HEK293 (cell line): ENCODE results near the gene STN1.

Experiments used
- CTCF ChIA-PET: fragments of 350-600 bp; formaldehyde crosslinking; extraction: SDS; loops from one replicate; lab custom pipeline; 2021; ENCODE audit warnings: antibody characterized with exemption; lab: Yijun Ruan, JAX
- POLR2A ChIA-PET: fragments of 300-600 bp; formaldehyde crosslinking; extraction: SDS; loops from one replicate; lab custom pipeline; 2020; ENCODE audit warnings: antibody characterized with exemption, inconsistent platforms; lab: Yijun Ruan, JAX
- H3K27ac ChIP-seq: fragments of 200-500 bp; sonication (Bioruptor generic); 2 replicates; pipeline ENCODE4 v1.5.1; 2014; ENCODE audit warnings: low read depth, low read length, control low read depth, inconsistent platforms; ENCODE audit errors: extremely low read depth
- H3K36me3 ChIP-seq, 2 experiments: fragments of 200-500 bp in 1 of 2; sonication (Bioruptor generic) in 1 of 2; 1 replicate in 1 of 2; 2 replicates in 1 of 2; pipeline ENCODE4 v1.5.1; 2014 to 2017; ENCODE audit warnings: inconsistent platforms in 2 of 2, low read length in 2 of 2; ENCODE audit not compliant: control insufficient read depth in 2 of 2, insufficient read depth in 1 of 2
- H3K4me1 ChIP-seq: fragments of 200-500 bp; sonication (Bioruptor generic); 2 replicates; pipeline ENCODE4 v1.5.1; 2014; ENCODE audit warnings: mild to moderate bottlenecking, low read length, inconsistent platforms; ENCODE audit not compliant: control insufficient read depth, insufficient read depth
- H3K4me3 ChIP-seq: 2 replicates; pipeline ENCODE4 v1.5.1; 2011; ENCODE audit warnings: low read depth, mild to moderate bottlenecking, control low read depth, low read length, moderate library complexity
- H3K9me3 ChIP-seq: fragments of 200-500 bp; sonication (Bioruptor generic); 2 replicates; pipeline ENCODE4 v1.5.1; 2014; ENCODE audit warnings: low read depth, low read length, inconsistent platforms; ENCODE audit not compliant: control insufficient read depth, insufficient read depth
- KLF1 ChIP-seq: fragments of 450-650 bp; formaldehyde crosslinking; IDR thresholded peaks from 2 replicates; pipeline ENCODE4 v1.5.1; 2016; ENCODE audit warnings: missing biosample characterization, missing genetic modification characterization
- MYNN ChIP-seq: fragments of 450-650 bp; formaldehyde crosslinking; IDR thresholded peaks from 2 replicates; pipeline ENCODE4 v1.5.1; 2016; ENCODE audit warnings: missing biosample characterization, missing genetic modification characterization, borderline replicate concordance
- OSR2 ChIP-seq: fragments of 450-650 bp; formaldehyde crosslinking; IDR thresholded peaks from 2 replicates; pipeline ENCODE4 v1.5.1; 2016; ENCODE audit warnings: missing biosample characterization, missing genetic modification characterization
- SETDB1 ChIP-seq: IDR thresholded peaks from one replicate; pipeline ENCODE4 v1.6.1; 2017; ENCODE audit warnings: mild to moderate bottlenecking, low read length, moderate library complexity, mixed read lengths; ENCODE audit not compliant: insufficient read length
- WT1 ChIP-seq: fragments of 450-650 bp; formaldehyde crosslinking; IDR thresholded peaks from 2 replicates; pipeline ENCODE4 v1.5.1; 2016; ENCODE audit warnings: missing biosample characterization, missing genetic modification characterization
- ZBTB1 ChIP-seq: fragments of 450-650 bp; formaldehyde crosslinking; IDR thresholded peaks from 2 replicates; pipeline ENCODE4 v1.5.1; 2016; ENCODE audit warnings: missing biosample characterization, missing genetic modification characterization
- ZBTB17 ChIP-seq: fragments of 450-650 bp; formaldehyde crosslinking; IDR thresholded peaks from 2 replicates; pipeline ENCODE4 v1.5.1; 2016; ENCODE audit warnings: missing biosample characterization, missing genetic modification characterization
- ZBTB21 ChIP-seq: fragments of 450-650 bp; formaldehyde crosslinking; IDR thresholded peaks from 2 replicates; pipeline ENCODE4 v1.5.1; 2017; ENCODE audit warnings: missing biosample characterization, missing genetic modification characterization
- ZBTB8A ChIP-seq: fragments of 450-650 bp; formaldehyde crosslinking; IDR thresholded peaks from 2 replicates; pipeline ENCODE4 v1.5.1; 2016; ENCODE audit warnings: missing biosample characterization, missing genetic modification characterization
- ZFP3 ChIP-seq: fragments of 450-650 bp; formaldehyde crosslinking; IDR thresholded peaks from 2 replicates; pipeline ENCODE4 v1.5.1; 2016; ENCODE audit warnings: low read depth, missing biosample characterization, missing genetic modification characterization
- ZNF140 ChIP-seq: fragments of 450-650 bp; formaldehyde crosslinking; IDR thresholded peaks from 2 replicates; pipeline ENCODE4 v1.5.1; 2016; ENCODE audit warnings: missing biosample characterization, missing genetic modification characterization
- ZNF223 ChIP-seq: fragments of 450-650 bp; formaldehyde crosslinking; IDR thresholded peaks from 2 replicates; pipeline ENCODE4 v1.5.1; 2016; ENCODE audit warnings: missing biosample characterization, missing genetic modification characterization
- ZNF521 ChIP-seq: fragments of 450-650 bp; formaldehyde crosslinking; IDR thresholded peaks from 2 replicates; pipeline ENCODE4 v1.5.1; 2017; ENCODE audit warnings: missing biosample characterization, mild to moderate bottlenecking, missing genetic modification characterization
- ZNF596 ChIP-seq: fragments of 450-650 bp; IDR thresholded peaks from 2 replicates; pipeline ENCODE4 v1.5.0; 2018; ENCODE audit warnings: missing biosample characterization, mild to moderate bottlenecking, missing genetic modification characterization, moderate library complexity
- ZNF610 ChIP-seq: fragments of 450-650 bp; formaldehyde crosslinking; IDR thresholded peaks from 2 replicates; pipeline ENCODE4 v1.5.1; 2016; ENCODE audit warnings: missing biosample characterization, missing genetic modification characterization, borderline replicate concordance
- ZNF768 ChIP-seq: fragments of 450-650 bp; formaldehyde crosslinking; IDR thresholded peaks from 2 replicates; pipeline ENCODE4 v1.5.1; 2018; ENCODE audit warnings: missing biosample characterization, mild to moderate bottlenecking, missing genetic modification characterization
- ZNF776 ChIP-seq: fragments of 450-650 bp; formaldehyde crosslinking; IDR thresholded peaks from 2 replicates; pipeline ENCODE4 v1.5.0; 2017; ENCODE audit warnings: missing biosample characterization, missing genetic modification characterization, borderline replicate concordance
- ZNF791 ChIP-seq: fragments of 450-650 bp; formaldehyde crosslinking; IDR thresholded peaks from 2 replicates; pipeline ENCODE4 v1.5.1; 2016; ENCODE audit warnings: missing biosample characterization, missing genetic modification characterization
- ZSCAN16 ChIP-seq: fragments of 450-650 bp; formaldehyde crosslinking; IDR thresholded peaks from 2 replicates; pipeline ENCODE4 v1.5.1; 2016; ENCODE audit warnings: missing biosample characterization, missing genetic modification characterization
- ZSCAN30 ChIP-seq: fragments of 450-650 bp; IDR thresholded peaks from 2 replicates; pipeline ENCODE4 v1.5.1; 2018; ENCODE audit warnings: missing biosample characterization, mild to moderate bottlenecking, missing genetic modification characterization, moderate library complexity
- TF ChIP-seq, protein P1 (sequence below): fragments of 450-650 bp; formaldehyde crosslinking; IDR thresholded peaks from 2 replicates; pipeline ENCODE4 v1.5.1; 2016; ENCODE audit warnings: missing biosample characterization, missing genetic modification characterization
- TF ChIP-seq, protein P2 (sequence below): fragments of 450-650 bp; formaldehyde crosslinking; IDR thresholded peaks from 2 replicates; pipeline ENCODE4 v1.5.1; 2016; ENCODE audit warnings: missing biosample characterization, missing genetic modification characterization
- TF ChIP-seq, protein P3 (sequence below): fragments of 450-650 bp; formaldehyde crosslinking; IDR thresholded peaks from 2 replicates; pipeline ENCODE4 v1.5.1; 2016; ENCODE audit warnings: missing biosample characterization, missing genetic modification characterization
- TF ChIP-seq, protein P4 (sequence below): fragments of 450-650 bp; formaldehyde crosslinking; optimal IDR thresholded peaks from 2 replicates; pipeline ENCODE3; 2016; ENCODE audit warnings: missing biosample characterization, mild to moderate bottlenecking, missing genetic modification characterization
- TF ChIP-seq, protein P5 (sequence below): fragments of 450-650 bp; formaldehyde crosslinking; IDR thresholded peaks from 2 replicates; pipeline ENCODE4 v1.5.1; 2017; ENCODE audit warnings: missing biosample characterization, missing genetic modification characterization

Gene STN1

DNA sequence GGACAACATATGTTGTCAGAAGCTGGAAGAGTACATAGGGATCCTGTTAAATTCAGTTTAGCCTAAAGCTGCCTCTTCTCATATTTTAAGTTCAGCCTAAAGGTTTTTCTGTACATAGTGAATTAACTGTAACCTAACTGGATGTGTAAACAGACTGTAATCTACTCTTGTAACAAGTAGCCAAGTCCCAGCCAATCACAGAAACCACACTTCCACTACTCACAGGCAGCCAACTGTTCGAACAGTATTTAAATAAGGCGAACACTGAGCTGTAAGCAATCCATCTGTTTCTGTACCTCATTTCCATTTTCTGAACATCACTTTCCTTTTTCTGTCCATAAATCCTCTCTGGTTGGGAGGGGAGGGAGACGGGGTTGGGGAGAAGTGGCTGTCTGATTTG lies 15.0 kb upstream of the STN1 start:
- Histone ChIP-seq H3K4me3 (no peak overlapping the region), H3K27ac (no peak overlapping the region), H3K36me3 (no peaks in the 10 kb centered on the region), H3K9me3 (no peaks in the 10 kb centered on the region), H3K4me1 (no peaks in the 10 kb centered on the region)
- POLR2A ChIA-PET, result no interaction called here
- CTCF ChIA-PET, result interaction anchor here (0.7 to 1.3 kb wide), 2 partner anchors 8 to 13 kb away, joined by 5 to 7 read pairs; no protein-coding TSS in a partner anchor
- TF ChIP-seq ZNF791 (tag by site-specific recombination) (no peak), WT1 (tag by site-specific recombination) (no peak), ZBTB17 (no peak), KLF1 (no peak), ZNF776 (no peak)
- TF ChIP-seq, protein P1, sequence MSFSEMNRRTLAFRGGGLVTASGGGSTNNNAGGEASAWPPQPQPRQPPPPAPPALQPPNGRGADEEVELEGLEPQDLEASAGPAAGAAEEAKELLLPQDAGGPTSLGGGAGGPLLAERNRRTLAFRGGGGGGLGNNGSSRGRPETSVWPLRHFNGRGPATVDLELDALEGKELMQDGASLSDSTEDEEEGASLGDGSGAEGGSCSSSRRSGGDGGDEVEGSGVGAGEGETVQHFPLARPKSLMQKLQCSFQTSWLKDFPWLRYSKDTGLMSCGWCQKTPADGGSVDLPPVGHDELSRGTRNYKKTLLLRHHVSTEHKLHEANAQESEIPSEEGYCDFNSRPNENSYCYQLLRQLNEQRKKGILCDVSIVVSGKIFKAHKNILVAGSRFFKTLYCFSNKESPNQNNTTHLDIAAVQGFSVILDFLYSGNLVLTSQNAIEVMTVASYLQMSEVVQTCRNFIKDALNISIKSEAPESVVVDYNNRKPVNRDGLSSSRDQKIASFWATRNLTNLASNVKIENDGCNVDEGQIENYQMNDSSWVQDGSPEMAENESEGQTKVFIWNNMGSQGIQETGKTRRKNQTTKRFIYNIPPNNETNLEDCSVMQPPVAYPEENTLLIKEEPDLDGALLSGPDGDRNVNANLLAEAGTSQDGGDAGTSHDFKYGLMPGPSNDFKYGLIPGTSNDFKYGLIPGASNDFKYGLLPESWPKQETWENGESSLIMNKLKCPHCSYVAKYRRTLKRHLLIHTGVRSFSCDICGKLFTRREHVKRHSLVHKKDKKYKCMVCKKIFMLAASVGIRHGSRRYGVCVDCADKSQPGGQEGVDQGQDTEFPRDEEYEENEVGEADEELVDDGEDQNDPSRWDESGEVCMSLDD (tag by site-specific recombination), result no peak
- TF ChIP-seq, protein P2, sequence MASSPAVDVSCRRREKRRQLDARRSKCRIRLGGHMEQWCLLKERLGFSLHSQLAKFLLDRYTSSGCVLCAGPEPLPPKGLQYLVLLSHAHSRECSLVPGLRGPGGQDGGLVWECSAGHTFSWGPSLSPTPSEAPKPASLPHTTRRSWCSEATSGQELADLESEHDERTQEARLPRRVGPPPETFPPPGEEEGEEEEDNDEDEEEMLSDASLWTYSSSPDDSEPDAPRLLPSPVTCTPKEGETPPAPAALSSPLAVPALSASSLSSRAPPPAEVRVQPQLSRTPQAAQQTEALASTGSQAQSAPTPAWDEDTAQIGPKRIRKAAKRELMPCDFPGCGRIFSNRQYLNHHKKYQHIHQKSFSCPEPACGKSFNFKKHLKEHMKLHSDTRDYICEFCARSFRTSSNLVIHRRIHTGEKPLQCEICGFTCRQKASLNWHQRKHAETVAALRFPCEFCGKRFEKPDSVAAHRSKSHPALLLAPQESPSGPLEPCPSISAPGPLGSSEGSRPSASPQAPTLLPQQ (tag by site-specific recombination), result no peak

DNA sequence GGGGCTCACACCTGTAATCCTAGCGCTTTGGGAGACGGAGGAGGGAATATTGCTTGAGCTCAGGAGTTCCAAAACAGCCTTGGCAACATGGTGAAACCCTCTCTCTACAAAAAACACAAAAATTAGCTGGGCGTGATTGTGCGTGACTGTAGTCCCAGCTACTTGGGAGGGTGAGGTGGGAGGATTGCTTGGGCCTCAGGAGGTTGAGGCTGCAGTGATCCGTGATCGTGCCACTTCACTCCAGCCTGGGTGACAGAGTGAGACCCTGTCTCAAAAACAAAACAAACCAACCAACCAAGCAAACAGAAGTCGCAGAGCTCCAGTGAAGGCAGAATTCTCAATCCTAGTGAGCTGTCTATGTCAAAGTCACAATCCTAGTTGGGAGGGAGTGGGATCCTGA lies 14.3 kb upstream of the STN1 start:
- no peak for TF ChIP-seq ZSCAN16
- TF ChIP-seq ZSCAN30 (tag by site-specific recombination), result no peak
- TF ChIP-seq ZBTB8A (tag by site-specific recombination), result no peak
- TF ChIP-seq, protein P3, sequence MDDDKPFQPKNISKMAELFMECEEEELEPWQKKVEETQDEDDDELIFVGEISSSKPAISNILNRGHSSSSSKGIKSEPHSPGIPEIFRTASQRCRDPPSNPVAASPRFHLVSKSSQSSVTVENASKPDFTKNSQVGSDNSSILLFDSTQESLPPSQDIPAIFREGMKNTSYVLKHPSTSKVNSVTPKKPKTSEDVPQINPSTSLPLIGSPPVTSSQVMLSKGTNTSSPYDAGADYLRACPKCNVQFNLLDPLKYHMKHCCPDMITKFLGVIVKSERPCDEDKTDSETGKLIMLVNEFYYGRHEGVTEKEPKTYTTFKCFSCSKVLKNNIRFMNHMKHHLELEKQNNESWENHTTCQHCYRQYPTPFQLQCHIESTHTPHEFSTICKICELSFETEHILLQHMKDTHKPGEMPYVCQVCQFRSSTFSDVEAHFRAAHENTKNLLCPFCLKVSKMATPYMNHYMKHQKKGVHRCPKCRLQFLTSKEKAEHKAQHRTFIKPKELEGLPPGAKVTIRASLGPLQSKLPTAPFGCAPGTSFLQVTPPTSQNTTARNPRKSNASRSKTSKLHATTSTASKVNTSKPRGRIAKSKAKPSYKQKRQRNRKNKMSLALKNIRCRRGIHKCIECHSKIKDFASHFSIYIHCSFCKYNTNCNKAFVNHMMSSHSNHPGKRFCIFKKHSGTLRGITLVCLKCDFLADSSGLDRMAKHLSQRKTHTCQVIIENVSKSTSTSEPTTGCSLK, result no peak
- TF ChIP-seq ZNF140 (tag by site-specific recombination), result no peak
- TF ChIP-seq, protein P4, sequence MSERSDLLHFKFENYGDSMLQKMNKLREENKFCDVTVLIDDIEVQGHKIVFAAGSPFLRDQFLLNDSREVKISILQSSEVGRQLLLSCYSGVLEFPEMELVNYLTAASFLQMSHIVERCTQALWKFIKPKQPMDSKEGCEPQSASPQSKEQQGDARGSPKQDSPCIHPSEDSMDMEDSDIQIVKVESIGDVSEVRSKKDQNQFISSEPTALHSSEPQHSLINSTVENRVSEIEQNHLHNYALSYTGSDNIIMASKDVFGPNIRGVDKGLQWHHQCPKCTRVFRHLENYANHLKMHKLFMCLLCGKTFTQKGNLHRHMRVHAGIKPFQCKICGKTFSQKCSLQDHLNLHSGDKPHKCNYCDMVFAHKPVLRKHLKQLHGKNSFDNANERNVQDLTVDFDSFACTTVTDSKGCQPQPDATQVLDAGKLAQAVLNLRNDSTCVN (tag by site-specific recombination), result no peak
- no peaks in the 10 kb centered on the region for H3K4me1 ChIP-seq
- CTCF ChIA-PET, result interaction anchor here (1.3 kb wide), 1 partner anchor 9 kb away, joined by 7 read pairs; no protein-coding TSS in a partner anchor
- POLR2A ChIA-PET, result no interaction called here
- H3K27ac ChIP-seq, result no peak overlapping the region
- no peak overlapping the region for H3K4me3 ChIP-seq
- H3K9me3 ChIP-seq, result no peaks in the 10 kb centered on the region
- no peaks in the 10 kb centered on the region for H3K36me3 ChIP-seq

DNA sequence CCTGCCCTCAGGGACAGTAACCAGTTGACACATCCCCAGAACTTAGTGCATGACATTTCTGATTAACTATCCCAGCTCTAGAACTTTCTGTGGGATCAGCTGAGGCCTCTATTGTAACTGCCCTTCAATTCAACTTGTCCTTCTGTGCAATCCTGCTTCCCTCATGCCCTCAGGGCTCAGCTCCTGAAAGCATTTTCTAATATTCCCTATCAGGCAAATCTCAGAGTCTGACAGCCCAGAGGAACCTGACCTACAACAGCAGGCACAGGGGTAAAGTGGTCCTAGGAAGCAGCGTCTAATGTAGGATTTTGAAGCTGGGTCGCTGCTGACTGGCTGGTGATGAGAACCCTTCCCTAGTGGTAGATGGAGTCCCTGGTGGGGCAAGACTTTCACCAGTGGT lies 13.6 kb upstream of the STN1 start:
- POLR2A ChIA-PET, result no interaction called here
- Histone ChIP-seq H3K9me3 (no peaks in the 10 kb centered on the region), H3K27ac (no peak overlapping the region), H3K4me3 (no peak overlapping the region), H3K4me1 (no peaks in the 10 kb centered on the region), H3K36me3 (no peaks in the 10 kb centered on the region)
- CTCF ChIA-PET, result interaction anchor here (0.7 to 1.3 kb wide), 2 partner anchors 10 to 219 kb away, joined by 4 to 7 read pairs; no protein-coding TSS in a partner anchor
- TF ChIP-seq ZNF521 (tag by site-specific recombination) (no peak), ZNF596 (tag by site-specific recombination) (no peak), MYNN (tag by site-specific recombination) (no peak), ZNF768 (tag by site-specific recombination) (no peak), ZFP3 (no peak), SETDB1 (no peak), ZBTB21 (tag by site-specific recombination) (no peak), ZNF610 (tag by site-specific recombination) (no peak), ZNF223 (no peak), OSR2 (no peak), ZBTB1 (tag by site-specific recombination) (no peak)
- TF ChIP-seq, protein P5, sequence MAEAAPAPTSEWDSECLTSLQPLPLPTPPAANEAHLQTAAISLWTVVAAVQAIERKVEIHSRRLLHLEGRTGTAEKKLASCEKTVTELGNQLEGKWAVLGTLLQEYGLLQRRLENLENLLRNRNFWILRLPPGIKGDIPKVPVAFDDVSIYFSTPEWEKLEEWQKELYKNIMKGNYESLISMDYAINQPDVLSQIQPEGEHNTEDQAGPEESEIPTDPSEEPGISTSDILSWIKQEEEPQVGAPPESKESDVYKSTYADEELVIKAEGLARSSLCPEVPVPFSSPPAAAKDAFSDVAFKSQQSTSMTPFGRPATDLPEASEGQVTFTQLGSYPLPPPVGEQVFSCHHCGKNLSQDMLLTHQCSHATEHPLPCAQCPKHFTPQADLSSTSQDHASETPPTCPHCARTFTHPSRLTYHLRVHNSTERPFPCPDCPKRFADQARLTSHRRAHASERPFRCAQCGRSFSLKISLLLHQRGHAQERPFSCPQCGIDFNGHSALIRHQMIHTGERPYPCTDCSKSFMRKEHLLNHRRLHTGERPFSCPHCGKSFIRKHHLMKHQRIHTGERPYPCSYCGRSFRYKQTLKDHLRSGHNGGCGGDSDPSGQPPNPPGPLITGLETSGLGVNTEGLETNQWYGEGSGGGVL (tag by site-specific recombination), result no peak
